RKO (cell line): ENCODE data around the gene AVPR2.
A peak's percentile ranks its signal among the peaks of the same experiment; 100 is the strongest.

Experiments used
- DNase-seq: peaks from one replicate; pipeline ENCODE4 v3.0.0-alpha.2; 2016; ENCODE audit warnings: low spot score

Gene AVPR2

DNA sequence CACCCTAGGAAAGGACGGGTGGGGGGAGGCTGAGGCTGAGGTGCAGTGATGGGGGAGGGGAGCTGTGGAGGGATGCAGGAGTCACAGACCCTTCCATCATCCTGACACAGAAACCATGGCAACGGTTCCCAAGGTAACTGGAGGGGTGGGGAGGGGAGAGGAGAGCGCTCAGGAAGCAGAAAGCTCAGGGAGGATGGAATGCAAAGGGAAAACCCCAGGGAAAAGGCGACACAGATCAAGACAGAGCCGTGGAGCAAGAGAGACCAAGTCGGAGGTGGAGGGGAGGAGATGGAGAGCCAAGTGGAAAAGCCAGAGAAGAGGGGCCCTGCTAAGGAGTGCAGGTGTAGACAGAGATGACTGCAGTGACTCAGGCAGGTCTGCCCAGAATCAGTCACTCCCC lies 33.0 kb upstream of the AVPR2 start:
- DNase-seq, result no peak

DNA sequence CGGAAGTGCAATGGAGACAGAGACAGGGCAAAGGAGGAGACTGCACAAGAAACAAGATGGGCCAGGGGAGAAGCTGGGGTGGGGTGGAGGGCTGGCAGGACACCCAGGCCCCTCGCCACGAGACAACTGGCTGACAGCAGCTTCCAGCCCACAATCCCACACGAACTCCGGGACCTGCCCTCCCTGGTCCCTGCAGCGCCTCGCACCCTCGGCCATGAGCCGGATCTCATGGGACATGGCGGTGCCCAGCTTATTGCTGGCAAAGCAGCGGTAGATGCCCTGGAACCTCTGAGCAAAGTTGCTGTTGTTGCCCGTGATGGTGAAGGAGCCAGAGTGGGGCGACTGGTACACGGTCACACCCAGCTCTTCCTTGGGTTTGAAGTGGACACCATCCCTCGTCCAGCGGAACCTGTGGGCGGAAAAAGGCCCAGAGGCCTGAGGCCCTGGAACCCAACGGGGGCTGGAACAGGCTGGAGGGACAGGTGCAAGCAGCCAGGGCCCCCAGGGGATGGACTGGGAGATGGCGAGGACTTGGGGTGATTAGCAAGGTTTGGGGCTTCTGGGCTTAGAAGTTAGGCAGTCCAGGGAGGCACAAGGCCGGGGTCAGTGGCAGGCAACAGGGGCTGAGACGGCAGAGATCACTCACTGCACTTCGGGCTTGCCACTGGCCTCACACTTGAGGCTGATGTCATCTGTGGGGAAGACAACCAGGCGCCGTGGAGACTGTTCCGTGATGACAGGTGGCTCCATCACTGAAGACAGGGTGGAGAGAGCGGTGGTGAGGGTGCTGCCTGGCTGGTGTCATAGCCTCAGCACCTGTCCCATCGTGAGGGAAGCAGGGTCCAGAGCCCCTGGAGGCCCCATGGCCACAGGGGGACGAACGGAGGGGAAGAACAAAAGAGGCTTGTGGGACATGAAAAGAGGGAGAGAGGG lies 32.3 kb upstream of the AVPR2 start:
- DNase-seq, result no peak

DNA sequence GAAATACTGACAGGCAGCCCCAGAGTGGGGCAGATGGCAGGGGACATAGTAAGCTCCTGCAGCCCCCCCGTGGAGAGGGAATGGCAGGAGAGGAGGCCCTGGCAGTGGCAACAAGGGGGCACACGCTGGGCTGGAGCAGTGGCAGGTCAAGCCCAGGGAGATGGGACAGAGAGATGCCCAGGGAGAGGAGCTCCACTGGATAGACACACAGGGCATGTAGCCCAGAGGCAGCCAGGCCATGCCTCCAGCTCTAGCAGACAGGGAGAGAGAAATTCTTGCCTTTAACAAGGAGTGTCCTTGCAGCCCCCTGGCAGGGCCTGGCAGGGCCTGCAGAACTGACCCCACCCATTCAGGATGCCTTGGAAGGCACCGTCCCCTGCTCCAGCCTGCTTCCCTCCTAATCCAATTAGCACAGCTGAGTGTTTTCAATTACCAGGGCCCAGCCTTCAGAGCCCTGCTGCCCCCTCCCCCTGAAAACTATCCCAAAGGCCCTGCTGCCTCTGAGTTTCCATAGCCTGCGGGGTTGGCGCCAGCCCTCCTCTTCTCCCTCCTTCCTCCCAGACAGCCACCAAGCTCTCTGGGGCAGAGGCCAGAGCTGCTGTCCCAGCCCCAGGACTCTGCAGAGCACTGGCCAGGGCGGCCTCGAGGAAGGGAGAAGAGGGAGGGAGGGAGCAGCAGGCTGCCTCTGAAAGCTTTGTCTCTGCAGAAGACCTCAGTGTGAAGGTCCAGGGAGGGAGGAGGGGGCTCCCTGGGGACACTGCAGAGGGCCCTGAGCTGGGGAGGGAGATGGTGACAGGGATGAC lies 31.0 kb upstream of the AVPR2 start:
- no peak for DNase-seq

DNA sequence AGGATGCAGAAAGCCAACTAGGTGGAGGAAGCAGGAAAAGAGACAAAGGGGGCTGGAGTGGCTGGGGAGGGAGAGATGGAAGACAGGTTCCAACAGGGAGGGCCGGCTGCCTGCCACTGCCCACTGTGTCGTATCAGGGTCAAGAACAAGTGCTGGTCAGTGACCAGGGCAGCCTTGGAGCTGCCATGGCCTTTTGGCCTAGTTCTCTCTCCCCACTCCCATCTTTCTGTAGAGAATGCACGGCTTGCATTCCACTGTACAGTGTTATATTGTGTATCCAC lies 30.4 kb upstream of the AVPR2 start:
- DNase-seq, result no peak

DNA sequence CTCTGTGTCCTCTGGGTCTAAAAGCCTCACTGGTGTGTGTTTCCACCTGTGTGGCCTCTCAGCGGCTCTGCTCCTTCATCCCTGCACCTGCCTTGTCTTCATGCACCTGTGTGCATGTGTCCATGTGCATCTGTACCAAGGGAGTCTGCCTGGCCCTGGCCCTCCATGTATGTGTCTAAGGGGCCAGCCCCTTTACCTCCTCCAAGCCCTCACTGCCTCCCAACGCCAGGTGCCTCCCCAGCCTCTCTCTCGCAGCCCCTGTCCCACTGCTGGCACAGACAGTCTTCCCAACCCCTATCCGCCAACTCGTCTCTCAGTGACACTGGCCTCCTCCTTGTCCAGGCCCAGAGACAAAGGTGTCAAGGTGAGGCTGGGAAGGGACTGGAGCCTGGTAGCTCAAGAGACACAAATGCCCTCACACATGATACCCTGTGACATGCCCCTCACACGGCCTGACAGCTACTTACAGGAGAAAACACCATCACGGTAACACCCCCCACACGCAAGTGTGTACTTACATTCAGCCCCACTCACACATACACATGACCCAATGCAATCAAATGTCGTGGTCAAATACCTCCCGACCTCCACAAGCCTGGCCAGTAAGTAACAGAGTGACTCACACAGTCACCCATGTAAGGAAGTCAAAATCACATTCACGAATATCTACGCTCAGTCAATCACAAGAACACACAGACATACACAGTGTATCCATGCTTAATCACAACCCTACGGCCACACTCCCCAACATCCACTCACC lies 29.9 kb upstream of the AVPR2 start:
- no peak for DNase-seq

DNA sequence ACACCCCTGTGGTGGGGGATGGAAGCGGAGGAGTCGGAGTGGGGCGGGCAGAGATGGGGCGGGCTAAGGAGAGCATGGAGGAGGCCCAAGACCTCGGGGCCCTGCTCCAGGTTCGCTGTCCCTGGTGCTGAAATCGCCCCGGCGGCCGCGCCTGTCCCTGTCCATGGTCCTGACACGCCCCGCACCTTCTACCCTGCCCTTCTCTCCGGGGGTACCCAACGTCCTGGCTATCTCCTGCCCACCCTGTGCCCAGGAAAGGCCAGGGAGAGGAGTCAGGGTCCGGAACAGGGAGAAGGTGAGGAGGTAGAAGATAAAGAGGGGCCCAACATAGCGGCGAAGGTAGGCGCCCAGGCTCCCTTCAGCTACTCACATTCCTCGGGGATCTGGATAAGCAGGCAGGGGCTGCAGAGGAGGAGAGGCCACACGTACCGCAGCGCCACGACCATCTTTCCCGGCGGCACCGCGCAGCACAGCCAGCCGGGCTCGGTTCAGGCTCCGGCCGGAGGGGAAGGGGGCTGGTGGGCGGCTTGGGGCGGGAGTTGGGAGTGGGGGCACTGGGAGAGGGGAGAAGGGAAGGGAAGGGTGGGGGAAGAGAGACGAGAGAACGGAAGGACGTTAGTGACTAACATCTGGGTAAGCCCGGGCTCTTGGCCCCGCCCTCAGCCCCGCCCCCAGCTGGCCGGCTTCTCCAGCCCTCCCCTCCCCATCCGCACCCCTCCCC lies 28.9 kb upstream of the AVPR2 start:
- DNase-seq, result peak; percentile 45

DNA sequence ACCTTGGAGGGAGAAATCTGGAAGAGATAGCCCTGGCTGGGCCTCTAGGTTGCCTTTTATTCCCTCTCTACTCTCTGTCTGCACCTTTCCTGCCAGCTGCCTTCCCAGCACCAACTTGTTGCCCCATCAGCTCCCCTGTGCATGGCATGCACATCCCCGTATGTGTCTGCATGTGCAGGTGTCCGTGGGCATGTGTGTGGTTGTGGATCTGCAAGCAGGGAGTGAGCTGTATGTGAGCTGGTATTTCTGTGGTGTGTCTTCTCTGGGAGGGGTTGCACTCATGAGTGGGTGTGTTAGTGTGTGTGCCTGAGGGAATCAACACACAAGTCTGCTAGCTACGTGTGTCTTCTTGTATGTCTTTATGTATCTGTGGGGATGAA lies 28.4 kb upstream of the AVPR2 start:
- no peak for DNase-seq

DNA sequence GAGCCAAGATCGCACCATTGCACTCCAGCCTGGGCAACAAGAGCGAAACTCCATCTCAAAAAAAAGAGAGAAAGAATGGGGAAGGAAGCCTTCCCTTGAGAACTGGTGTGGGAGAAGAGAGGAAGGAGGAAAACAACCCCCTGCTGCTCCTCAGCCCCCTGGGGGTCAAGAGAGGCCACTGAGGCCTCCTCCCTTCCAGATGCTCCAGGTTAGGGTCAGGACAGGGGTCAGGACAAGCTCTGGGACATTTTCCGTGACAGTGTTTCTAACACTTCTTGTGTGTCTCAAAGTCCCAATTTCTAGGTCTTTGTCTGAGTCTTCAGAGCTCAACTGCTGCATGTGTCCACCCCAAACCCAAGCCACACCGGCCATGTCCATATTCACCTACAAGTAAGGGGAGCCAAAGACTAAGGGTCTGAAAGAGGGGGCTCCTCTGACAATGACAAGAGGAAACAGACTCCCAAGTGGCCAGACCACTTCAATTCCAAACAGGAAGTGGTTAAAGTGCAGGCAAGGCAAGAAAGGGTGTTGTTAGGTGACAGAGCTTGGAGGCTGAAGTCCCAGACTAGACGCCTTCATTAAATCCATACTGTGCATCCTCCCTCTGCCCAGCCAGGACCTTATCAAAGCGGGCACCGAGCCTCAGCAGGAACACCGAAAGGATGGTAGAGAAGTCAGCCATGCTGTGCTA lies 26.8 kb upstream of the AVPR2 start:
- no peak for DNase-seq

DNA sequence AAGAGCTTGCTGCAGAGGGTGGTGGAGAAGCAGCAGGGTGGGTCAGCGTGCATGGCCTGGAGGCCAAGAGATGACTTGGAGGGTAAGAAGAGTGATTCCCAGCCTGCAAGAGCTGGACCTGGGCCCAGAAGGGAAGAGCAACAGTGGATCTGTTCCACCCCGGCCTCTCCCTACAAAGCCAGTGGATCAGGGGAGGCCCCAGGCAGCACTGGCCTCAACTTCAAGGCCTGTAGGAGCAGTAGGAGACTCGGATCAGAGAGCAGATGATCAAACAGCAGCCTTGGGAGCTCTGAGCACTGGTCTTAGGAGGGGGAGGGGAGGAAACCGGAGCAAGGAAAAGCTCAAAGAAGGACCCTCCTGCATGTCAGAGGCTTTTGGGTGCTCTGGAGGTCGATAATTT lies 26.1 kb upstream of the AVPR2 start:
- no peak for DNase-seq

DNA sequence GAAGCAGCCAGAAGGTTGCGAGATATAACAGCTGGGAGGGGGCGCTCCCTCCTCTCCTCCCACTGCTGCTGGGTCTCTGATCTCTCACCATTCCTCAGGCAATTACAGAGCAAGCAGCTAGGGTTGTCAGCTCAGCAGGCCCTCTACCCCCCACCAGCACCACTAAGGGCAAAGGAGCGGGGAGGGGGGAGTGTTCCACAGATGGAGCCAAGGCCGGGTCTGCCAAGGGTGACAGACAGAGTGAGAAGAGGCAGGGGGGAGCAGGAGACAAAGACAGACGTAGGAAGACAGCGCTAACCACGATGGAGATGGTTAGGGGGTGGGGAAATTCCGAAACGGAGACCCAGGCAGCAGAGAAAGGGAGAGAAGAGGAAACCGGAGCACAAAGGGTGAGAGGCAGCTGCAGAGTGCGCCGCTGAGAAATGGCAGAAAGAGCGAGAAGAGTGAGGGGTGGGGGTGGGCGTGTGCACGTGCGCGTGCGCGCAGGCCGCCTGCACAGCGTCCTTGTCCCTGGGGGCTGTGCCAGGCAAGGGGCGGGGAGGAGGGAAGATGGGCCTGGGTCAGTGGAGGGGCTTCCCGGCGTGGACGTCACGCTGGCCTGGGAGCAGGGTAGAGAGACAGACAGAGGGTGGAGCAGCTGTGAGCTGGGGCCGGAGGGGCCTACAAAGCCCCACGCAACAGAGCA lies 25.4 kb upstream of the AVPR2 start:
- DNase-seq, result no peak

DNA sequence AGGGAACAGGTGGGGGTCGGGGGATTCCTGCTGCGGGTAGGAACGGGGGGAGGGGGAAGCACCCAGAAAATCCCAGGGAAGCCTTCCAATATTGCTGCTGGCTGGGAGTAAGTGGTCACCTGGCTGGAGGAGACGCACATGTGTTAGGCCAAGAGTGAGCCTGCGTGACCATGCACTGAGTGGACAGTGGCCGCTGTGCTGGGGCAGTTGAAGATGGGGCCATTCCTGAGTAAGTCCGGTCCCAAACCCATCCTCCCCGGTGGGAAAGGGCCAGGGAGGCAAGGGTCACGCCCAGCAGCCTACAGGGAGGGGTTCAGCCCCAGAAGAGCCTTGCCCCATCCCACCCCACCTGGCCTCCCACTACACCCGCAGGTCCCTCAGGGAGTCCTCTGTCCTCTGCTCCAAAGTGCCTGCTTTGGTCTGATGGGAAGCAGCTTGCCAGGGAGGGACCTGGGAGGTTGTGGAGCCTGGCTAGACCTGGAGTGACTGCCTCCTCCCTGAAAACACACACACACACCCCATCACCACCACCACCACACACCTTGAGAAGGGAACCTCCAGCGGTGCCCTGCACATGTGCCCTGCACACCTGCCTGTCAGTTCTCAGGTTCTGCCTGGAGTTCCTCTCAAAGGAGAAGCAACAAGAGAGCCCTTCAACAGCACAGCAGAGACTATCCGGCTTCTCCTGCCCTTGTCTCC lies 24.6 kb upstream of the AVPR2 start:
- no peak for DNase-seq

DNA sequence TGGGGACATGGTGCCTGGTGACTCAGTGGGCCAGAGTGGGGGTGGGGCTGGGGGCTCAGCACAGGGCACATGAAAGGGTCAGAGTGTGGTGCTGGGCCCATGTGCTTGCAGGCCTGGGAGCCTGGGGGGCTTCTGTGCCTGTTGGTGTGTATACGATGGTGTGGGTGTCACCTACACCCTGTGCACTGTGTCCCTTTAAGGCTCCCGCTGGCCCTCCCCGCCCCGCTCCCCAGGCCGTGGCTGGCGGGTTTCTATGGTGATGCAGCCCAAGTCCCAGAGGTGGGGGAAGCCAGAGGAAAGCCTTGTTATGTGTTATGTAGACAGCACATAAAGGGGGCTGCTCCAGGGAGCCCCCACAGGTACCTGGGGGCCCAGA lies 24.0 kb upstream of the AVPR2 start:
- no peak for DNase-seq

DNA sequence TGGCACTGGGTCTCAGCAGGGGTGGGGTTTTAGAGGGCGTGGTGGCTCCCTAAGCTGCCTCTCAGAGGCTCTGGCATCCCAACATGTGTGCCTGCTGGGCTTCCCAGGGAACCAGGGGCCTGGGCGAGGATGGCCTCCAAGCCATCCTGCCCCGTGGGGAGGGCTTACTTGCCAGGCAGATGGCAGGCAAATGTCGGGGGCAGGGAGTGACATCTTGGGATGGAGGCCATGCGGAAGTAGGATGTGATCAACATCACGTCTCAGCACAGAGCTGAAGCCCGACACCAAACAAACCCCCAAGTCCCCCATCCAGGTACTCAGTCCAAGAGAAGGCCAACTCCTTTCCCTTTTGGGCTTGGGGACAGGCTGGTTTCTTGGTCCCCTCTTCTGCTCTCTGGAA lies 23.2 kb upstream of the AVPR2 start:
- DNase-seq, result no peak

DNA sequence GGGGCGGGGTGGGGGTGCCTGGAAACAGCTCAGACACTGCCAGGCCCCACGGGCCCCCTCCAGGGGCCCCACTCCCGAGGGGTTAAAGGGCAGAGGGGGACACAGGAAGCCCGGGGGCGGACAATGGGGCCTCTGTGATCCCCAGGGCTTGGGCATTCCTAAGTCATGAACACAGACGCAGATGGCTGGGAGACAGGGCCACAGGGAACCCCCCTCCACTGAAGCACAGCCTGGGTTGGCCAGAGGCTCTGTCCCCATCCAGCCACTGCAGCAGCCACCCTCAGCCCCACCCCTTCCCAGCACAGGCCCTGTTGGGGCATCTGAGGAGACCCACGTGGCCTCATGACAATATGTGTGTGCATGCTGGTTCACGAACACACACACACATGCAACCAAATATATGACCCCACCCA lies 22.4 kb upstream of the AVPR2 start:
- DNase-seq, result no peak

DNA sequence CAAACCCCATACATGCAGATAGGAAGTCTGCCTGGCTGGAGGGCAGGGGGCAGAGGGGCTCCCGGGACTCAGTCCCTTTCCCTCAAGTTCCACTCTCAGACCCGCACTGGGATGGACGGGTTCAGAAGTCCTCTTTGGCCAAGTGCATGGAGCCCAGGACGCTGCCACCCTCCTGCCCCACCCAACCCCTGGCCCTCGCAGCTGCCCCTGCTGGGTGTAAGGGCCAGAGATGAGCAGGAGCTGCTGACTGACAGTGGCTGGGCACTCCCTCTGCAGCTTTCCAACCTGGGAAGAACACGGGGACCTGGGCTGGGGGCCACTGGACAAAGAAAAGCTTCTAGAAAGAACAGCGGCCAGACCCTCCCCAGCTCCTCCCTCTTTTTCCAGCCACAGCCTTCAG lies 21.9 kb upstream of the AVPR2 start:
- DNase-seq, result no peak

DNA sequence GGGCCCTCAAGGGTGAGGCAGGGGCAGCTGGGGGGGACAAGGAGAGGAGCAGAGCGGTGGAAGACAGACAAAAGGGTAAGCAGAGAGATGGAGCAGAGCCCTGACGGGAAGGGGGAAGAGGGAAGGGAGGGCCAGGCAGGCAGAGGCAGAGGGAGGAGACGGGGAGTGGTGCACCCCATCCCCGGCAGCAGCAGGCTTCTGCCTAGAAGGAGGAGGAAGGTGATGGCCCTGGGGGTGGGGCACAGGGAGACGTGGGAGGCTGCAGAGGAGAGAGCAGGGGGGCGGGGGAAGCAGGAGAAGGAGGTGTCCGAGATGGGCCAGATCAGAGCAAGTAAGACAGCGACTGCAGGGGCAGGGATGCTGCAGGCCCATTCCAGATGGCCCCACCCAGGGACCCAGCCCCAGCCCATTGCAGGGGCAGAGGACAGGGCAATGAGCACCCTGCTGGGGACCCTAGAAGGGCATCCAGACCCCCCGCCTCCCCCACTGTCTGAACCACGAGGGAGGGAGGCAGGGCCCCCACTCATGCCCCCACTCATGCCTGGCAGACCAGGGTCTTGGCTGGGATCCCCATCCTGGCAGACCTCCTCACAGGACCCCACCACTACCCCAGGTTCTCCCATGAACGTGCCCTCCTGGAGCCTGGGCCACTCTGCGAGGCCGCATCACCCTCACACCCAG lies 21.2 kb upstream of the AVPR2 start:
- no peak for DNase-seq

DNA sequence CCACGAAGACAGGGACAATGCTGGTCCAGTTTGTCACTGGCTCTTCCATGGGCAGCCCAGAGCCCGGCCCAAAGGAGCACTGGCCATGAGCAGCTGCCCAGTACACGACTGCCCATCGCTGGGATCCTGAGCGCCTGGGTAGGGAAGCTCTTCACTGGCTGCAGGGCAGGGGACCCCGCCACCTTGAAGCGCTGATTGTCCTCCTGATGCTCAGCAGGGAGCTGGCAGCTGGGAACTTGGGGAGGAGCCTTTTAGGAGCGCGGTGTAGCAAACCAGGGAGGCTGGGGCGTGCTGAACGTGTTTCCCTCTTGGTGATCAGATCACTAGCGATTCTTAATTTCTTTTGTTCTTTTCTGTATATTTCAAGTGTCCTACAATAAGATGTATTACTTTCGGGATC lies 20.3 kb upstream of the AVPR2 start:
- DNase-seq, result no peak

DNA sequence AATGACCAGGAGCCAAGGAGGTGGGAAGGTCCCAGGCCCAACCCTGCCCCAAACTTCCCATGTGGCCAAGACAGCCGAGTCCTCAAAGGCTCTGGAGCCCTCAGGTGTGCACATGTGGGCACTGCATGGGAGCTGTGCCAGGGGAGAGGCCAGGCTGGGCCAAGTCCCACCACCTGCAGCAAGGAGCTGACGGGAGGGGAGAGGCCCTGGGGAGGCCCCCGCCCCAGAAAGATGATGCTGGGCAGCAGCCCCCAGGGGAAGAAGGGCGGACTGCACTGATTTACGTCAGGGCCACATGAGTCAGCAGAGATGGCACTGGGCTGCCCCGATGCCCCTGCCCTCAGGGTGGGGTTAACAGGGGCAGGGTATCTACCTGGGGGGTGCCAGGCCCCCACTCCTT lies 19.9 kb upstream of the AVPR2 start:
- DNase-seq, result peak; percentile 41

DNA sequence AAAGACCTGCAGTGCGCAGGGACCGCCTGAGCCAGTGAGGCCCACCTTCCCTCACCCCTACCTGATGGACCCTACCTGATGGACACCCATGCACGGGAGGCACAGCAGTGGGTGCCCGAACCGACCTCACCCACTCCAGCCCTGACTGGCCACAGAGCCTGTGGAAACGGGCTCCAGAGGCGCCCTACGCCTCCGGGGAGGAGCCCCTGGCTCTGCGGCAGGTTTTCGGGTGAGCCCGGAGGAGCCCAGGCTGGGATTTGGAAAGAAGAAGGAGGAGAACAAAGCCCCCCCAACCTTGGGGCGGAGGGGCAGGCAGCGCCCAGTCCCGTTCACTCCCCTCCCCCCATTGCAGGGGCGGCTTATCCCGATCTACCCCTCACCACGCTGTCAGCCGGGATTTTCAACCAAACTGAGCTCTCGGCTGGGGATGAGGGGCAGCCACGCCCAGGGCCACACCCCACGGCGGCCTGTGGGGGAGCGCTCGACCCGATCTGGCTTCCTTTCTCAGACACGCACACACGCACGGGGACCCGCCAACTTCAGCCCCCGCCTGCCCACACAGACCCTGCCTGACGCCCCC lies 19.2 kb upstream of the AVPR2 start:
- no peak for DNase-seq
